TTC549 (cell line): ENCODE results near the gene PI4KA.
"Not testable (repeated sequence)": the region's sequence is repeated elsewhere in the genome, so short reads cannot be mapped to it uniquely, and the experiment has no call there.

Source experiments
- FAIRE-seq: peaks from 2 replicates; lab custom pipeline; 2012; peaks lifted over from hg19 to GRCh38; lab: Jason Lieb, UNC

Gene PI4KA

GRCh38 chr22:20775342-20775895, 83.2 kb downstream of the PI4KA start:
- no peak for FAIRE-seq

GRCh38 chr22:20774882-20775281, 83.7 kb downstream of the PI4KA start:
- FAIRE-seq = no peak

- no peak for FAIRE-seq
These were observed 84.8 kb downstream of the PI4KA start, which contains the start of gene SERPIND1 for GRCh38 chr22:20773793-20774212. Gene SERPIND1 (plus strand): TSS chr22:20774113. CDS start chr22:20779313, 5,200 bp downstream.

- FAIRE-seq = no peak
These were observed 86.5 kb downstream of the PI4KA start for GRCh38 chr22:20771918-20772625.

- not testable (repeated sequence) for FAIRE-seq
These were observed 89.2 kb downstream of the PI4KA start for GRCh38 chr22:20769496-20769826.

- FAIRE-seq = no peak
These were observed 92.1 kb downstream of the PI4KA start for GRCh38 chr22:20766530-20766929.

- no peak for FAIRE-seq
These were observed 92.7 kb downstream of the PI4KA start for GRCh38 chr22:20765938-20766337.

- no peak for FAIRE-seq
These were observed 93.9 kb downstream of the PI4KA start for GRCh38 chr22:20764729-20765128.

- no peak for FAIRE-seq
These were observed 94.2 kb downstream of the PI4KA start for GRCh38 chr22:20764471-20764720.

- FAIRE-seq = no peak
These were observed 94.8 kb downstream of the PI4KA start for GRCh38 chr22:20763630-20764470.

GRCh38 chr22:20762233-20762796, 96.3 kb downstream of the PI4KA start:
- FAIRE-seq = no peak

GRCh38 chr22:20761536-20761935, 97.1 kb downstream of the PI4KA start:
- no peak for FAIRE-seq

GRCh38 chr22:20760084-20760483, 98.5 kb downstream of the PI4KA start:
- FAIRE-seq = no peak

GRCh38 chr22:20758688-20759087, 99.9 kb downstream of the PI4KA start:
- no peak for FAIRE-seq

- FAIRE-seq = no peak
These were observed 101.8 kb downstream of the PI4KA start for GRCh38 chr22:20756846-20757245.

- no peak for FAIRE-seq
These were observed 105.7 kb downstream of the PI4KA start for GRCh38 chr22:20752873-20753272.

GRCh38 chr22:20752104-20752741, 106.4 kb downstream of the PI4KA start:
- no peak for FAIRE-seq

GRCh38 chr22:20751185-20751851, 107.3 kb downstream of the PI4KA start:
- FAIRE-seq = no peak

GRCh38 chr22:20750461-20751184, 108.0 kb downstream of the PI4KA start:
- FAIRE-seq = no peak

GRCh38 chr22:20749453-20749852, 109.2 kb downstream of the PI4KA start:
- no peak for FAIRE-seq

- FAIRE-seq = no peak
These were observed 109.7 kb downstream of the PI4KA start for GRCh38 chr22:20748731-20749428.
